ENCODE results near the gene LRATD1. TPM values are rescaled to one million over a fixed set of nuclear protein-coding genes. Genes with fewer than 3 reads are reported as not detected.

LRATD1 gene
- total and polyA plus RNA-seq, 9 of the 15 experiments (the other 6 are each of a cell fraction or from before 2014, with no cell fraction given): 0.36 to 6.5 (median 2.8) TPM

GRCh38 chr2:14676371-14676770 lies 43.9 kb downstream of the LRATD1 start:
- Histone ChIP-seq H2AFZ (ENCODE audit: low read depth, low read length) (no peak overlapping the region), H3K9me1 (ENCODE audit: control insufficient read depth, insufficient read depth, low read length) (no peaks in the 10 kb centered on the region), H3K4me3 (no peak overlapping the region), H3K27me3 (ENCODE audit: control insufficient read depth in 2 of 2, insufficient read depth in 2 of 2, low read length in 2 of 2) (no peaks in the 10 kb centered on the region), H3K4me1 (replicated peaks in 1 of 2; ENCODE audit: control insufficient read depth in 2 of 2, insufficient read depth in 2 of 2, low read length in 2 of 2) (no peaks in the 10 kb centered on the region), H3K9ac (ENCODE audit: insufficient read depth in 1 of 2, low read depth in 2 of 2, low read length in 2 of 2) (no peak overlapping the region), H4K20me1 (replicated peaks; ENCODE audit: control insufficient read depth, insufficient read depth, low read length) (no peaks in the 10 kb centered on the region), H3K9me3 (replicated peaks; ENCODE audit: control insufficient read depth, insufficient read depth, low read depth, low read length) (no peaks in the 10 kb centered on the region), H3K27ac (ENCODE audit: extremely low read depth, low read depth, low read length) (no peak overlapping the region), H3K36me3 (ENCODE audit: control insufficient read depth, insufficient read depth, low read length) (no peaks in the 10 kb centered on the region), H3K4me2 (ENCODE audit: insufficient read depth, low read length) (no peak overlapping the region), H3K79me2 (ENCODE audit: control insufficient read depth, insufficient read depth, low read length) (no peaks in the 10 kb centered on the region)
- DNase-seq (ENCODE audit: extremely low read depth in 1 of 4, low spot score in 3 of 4) (no peak), ATAC-seq (no peak), FAIRE-seq (no peak)
- BruUV-seq (replicated peaks): no TSS peak
- intact Hi-C loops (cut with micrococcal nuclease) (no loop called here), in situ Hi-C loops (cut with MboI) (no loop called here)
- POLR2A ChIA-PET: no interaction called here
- CTCF ChIA-PET (ENCODE audit: low intra/inter-chr PET ratio): interaction anchor here (0.6 kb wide), 1 partner anchor 8 kb away, joined by 3 read pairs; no protein-coding TSS in a partner anchor
- TF ChIP-seq, protein P1, sequence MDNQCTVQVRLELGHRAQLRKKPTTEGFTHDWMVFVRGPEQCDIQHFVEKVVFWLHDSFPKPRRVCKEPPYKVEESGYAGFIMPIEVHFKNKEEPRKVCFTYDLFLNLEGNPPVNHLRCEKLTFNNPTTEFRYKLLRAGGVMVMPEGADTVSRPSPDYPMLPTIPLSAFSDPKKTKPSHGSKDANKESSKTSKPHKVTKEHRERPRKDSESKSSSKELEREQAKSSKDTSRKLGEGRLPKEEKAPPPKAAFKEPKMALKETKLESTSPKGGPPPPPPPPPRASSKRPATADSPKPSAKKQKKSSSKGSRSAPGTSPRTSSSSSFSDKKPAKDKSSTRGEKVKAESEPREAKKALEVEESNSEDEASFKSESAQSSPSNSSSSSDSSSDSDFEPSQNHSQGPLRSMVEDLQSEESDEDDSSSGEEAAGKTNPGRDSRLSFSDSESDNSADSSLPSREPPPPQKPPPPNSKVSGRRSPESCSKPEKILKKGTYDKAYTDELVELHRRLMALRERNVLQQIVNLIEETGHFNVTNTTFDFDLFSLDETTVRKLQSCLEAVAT (IDR thresholded peaks at IDR 0.05): no peak
- TF ChIP-seq TAF9B (IDR thresholded peaks at IDR 0.05; ENCODE audit: partially characterized antibody): no peak
- TF ChIP-seq, protein P2, sequence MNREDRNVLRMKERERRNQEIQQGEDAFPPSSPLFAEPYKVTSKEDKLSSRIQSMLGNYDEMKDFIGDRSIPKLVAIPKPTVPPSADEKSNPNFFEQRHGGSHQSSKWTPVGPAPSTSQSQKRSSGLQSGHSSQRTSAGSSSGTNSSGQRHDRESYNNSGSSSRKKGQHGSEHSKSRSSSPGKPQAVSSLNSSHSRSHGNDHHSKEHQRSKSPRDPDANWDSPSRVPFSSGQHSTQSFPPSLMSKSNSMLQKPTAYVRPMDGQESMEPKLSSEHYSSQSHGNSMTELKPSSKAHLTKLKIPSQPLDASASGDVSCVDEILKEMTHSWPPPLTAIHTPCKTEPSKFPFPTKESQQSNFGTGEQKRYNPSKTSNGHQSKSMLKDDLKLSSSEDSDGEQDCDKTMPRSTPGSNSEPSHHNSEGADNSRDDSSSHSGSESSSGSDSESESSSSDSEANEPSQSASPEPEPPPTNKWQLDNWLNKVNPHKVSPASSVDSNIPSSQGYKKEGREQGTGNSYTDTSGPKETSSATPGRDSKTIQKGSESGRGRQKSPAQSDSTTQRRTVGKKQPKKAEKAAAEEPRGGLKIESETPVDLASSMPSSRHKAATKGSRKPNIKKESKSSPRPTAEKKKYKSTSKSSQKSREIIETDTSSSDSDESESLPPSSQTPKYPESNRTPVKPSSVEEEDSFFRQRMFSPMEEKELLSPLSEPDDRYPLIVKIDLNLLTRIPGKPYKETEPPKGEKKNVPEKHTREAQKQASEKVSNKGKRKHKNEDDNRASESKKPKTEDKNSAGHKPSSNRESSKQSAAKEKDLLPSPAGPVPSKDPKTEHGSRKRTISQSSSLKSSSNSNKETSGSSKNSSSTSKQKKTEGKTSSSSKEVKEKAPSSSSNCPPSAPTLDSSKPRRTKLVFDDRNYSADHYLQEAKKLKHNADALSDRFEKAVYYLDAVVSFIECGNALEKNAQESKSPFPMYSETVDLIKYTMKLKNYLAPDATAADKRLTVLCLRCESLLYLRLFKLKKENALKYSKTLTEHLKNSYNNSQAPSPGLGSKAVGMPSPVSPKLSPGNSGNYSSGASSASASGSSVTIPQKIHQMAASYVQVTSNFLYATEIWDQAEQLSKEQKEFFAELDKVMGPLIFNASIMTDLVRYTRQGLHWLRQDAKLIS (CRISPR knock-in tag; IDR thresholded peaks at IDR 0.05): no peak
- no peak for TF ChIP-seq NEUROD1 (IDR thresholded peaks at IDR 0.05; ENCODE audit: borderline replicate concordance, low read depth, low read length, partially characterized antibody)
- no peak for TF ChIP-seq STAT5B (CRISPR knock-in tag; IDR thresholded peaks at IDR 0.05)
- TF ChIP-seq ZFP91 (CRISPR knock-in tag; IDR thresholded peaks at IDR 0.05): no peak
- TF ChIP-seq, protein P3, sequence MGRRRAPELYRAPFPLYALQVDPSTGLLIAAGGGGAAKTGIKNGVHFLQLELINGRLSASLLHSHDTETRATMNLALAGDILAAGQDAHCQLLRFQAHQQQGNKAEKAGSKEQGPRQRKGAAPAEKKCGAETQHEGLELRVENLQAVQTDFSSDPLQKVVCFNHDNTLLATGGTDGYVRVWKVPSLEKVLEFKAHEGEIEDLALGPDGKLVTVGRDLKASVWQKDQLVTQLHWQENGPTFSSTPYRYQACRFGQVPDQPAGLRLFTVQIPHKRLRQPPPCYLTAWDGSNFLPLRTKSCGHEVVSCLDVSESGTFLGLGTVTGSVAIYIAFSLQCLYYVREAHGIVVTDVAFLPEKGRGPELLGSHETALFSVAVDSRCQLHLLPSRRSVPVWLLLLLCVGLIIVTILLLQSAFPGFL (CRISPR knock-in tag; IDR thresholded peaks at IDR 0.05): no peak
- TF ChIP-seq PURB (CRISPR knock-in tag; IDR thresholded peaks at IDR 0.05; ENCODE audit: low read depth): no peak
- no peak for TF ChIP-seq HNRNPLL (IDR thresholded peaks at IDR 0.05; ENCODE audit: low read depth, low read length, poor library complexity, severe bottlenecking)

Measured in K562 (cell line).